Jurkat, Clone E6-1 (cell line): ENCODE data around the gene UBE2L5.

ENCODE experiments used
- DNase-seq: peaks from one replicate; pipeline ENCODE4 v3.0.0-alpha.2; 2011; ENCODE audit warnings: low read depth, low spot score
- H3K4me3 ChIP-seq: 2 replicates; pipeline ENCODE4 v1.5.1; 2011; ENCODE audit warnings: mild to moderate bottlenecking, low read length, control low read depth, moderate library complexity

UBE2L5 gene

GRCh38 chr13:30401347-30401746, 20.9 kb upstream of the UBE2L5 start:
- no peak for DNase-seq
- no peak overlapping the region for H3K4me3 ChIP-seq

GRCh38 chr13:30403456-30403855, 18.8 kb upstream of the UBE2L5 start:
- DNase-seq = no peak
- no peak overlapping the region for H3K4me3 ChIP-seq

- DNase-seq = no peak
- no peak overlapping the region for H3K4me3 ChIP-seq
Measured at GRCh38 chr13:30404207-30404606, 18.1 kb upstream of the UBE2L5 start.

GRCh38 chr13:30406779-30407416, 15.4 kb upstream of the UBE2L5 start:
- H3K4me3 ChIP-seq = no peak overlapping the region
- DNase-seq = no peak

GRCh38 chr13:30408319-30409101, 13.8 kb upstream of the UBE2L5 start:
- DNase-seq = peak; percentile 92

GRCh38 chr13:30409886-30410704, 12.2 kb upstream of the UBE2L5 start:
- no peak for DNase-seq
- no peak overlapping the region for H3K4me3 ChIP-seq

More at GRCh38 chr13:30408319-30409101, 13.8 kb upstream of the UBE2L5 start:
- H3K4me3 ChIP-seq = peak overlapping the region; percentile 25

- no peak for DNase-seq
- H3K4me3 ChIP-seq = no peak overlapping the region
Measured at GRCh38 chr13:30410705-30411125, 11.6 kb upstream of the UBE2L5 start.

GRCh38 chr13:30412346-30412745, 9.9 kb upstream of the UBE2L5 start:
- H3K4me3 ChIP-seq = no peak overlapping the region
- no peak for DNase-seq

GRCh38 chr13:30413842-30414241, 8.5 kb upstream of the UBE2L5 start:
- DNase-seq = no peak
- no peak overlapping the region for H3K4me3 ChIP-seq

- no peak overlapping the region for H3K4me3 ChIP-seq
- peak; percentile 39 for DNase-seq
Measured at GRCh38 chr13:30415430-30416030, 6.8 kb upstream of the UBE2L5 start.

GRCh38 chr13:30416471-30416870, 5.8 kb upstream of the UBE2L5 start:
- no peak for DNase-seq
- no peak overlapping the region for H3K4me3 ChIP-seq

- no peak overlapping the region for H3K4me3 ChIP-seq
- no peak for DNase-seq
Measured at GRCh38 chr13:30418075-30418716, 4.1 kb upstream of the UBE2L5 start.

GRCh38 chr13:30418717-30419459, 3.4 kb upstream of the UBE2L5 start:
- no peak overlapping the region for H3K4me3 ChIP-seq
- DNase-seq = peak; percentile 35

GRCh38 chr13:30421093-30422053, 920 bp upstream of the UBE2L5 start:
- DNase-seq = peak; percentile 51
- peak overlapping the region; percentile 58 for H3K4me3 ChIP-seq

GRCh38 chr13:30423891-30424290, 1.6 kb downstream of the UBE2L5 start:
- H3K4me3 ChIP-seq = no peak overlapping the region
- DNase-seq = no peak

GRCh38 chr13:30429235-30429634, 6.9 kb downstream of the UBE2L5 start:
- H3K4me3 ChIP-seq = no peak overlapping the region
- no peak for DNase-seq
